ENCODE measurements around the gene NLGN1. TPM values are rescaled to one million over a fixed set of nuclear protein-coding genes. Genes with fewer than 3 reads are reported as not detected.

Gene NLGN1
- polyA plus RNA-seq, 1 donor from 2014 or later: 2.7 TPM

DNA sequence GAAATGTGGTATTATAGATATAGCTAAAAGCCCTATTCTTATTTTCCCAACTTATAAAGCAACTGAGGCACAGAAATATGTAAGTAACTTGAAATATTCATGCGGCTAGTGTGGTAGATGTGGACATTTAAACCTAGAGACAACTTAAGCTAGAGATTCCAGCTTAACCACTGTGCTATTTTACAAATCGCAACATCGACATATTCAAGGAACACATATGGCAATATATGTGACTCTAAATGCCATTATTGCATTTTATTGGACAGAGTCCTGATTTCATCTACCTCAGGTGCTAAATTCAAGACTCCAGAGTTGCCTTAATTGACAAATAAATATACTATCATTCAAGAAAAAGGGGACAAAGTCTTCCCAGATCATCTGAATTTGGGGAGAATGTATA lies 442.3 kb downstream of the NLGN1 start:
- Histone ChIP-seq H2AFZ (ENCODE audit: low read depth, low read length) (no peak overlapping the region), H3K9me3 (ENCODE audit: low read length) (no peaks in the 10 kb centered on the region), H3K27me3 (ENCODE audit: insufficient read depth, low read depth, low read length) (no peaks in the 10 kb centered on the region), H3K36me3 (ENCODE audit: insufficient read depth, low read length) (no peaks in the 10 kb centered on the region), H3F3A (ENCODE audit: insufficient read depth, low read length, poor library complexity, severe bottlenecking) (no peaks in the 10 kb centered on the region), H3K27ac (ENCODE audit: low read length) (no peak overlapping the region), H3K4me2 (ENCODE audit: low read length) (no peak overlapping the region), H3K79me2 (replicated peaks; ENCODE audit: insufficient read depth, low read length) (no peaks in the 10 kb centered on the region), H3K9me2 (ENCODE audit: insufficient read depth, low read length) (no peaks in the 10 kb centered on the region), H4K20me1 (ENCODE audit: insufficient read depth) (no peaks in the 10 kb centered on the region), H3K9ac (ENCODE audit: low read length) (no peak overlapping the region), H3K4me3 (ENCODE audit: low read length) (no peak overlapping the region)
- TF ChIP-seq SMC3 (conservative IDR thresholded peaks at IDR 0.05; ENCODE audit: poor library complexity) (no peak), EP300 (conservative IDR thresholded peaks at IDR 0.05; ENCODE audit: poor library complexity, severe bottlenecking) (no peak), MXI1 (conservative IDR thresholded peaks at IDR 0.05; ENCODE audit: poor library complexity, severe bottlenecking) (no peak), TAF1 (IDR thresholded peaks at IDR 0.05; ENCODE audit: low read depth) (no peak), RAD21 (conservative IDR thresholded peaks at IDR 0.05) (no peak), EZH2 (IDR thresholded peaks at IDR 0.05; ENCODE audit: borderline replicate concordance, insufficient read depth, low read length, poor library complexity, severe bottlenecking) (no peak), POLR2AphosphoS5 (IDR thresholded peaks at IDR 0.05) (no peak), REST (IDR thresholded peaks at IDR 0.05; ENCODE audit: borderline replicate concordance) (no peak)
- TF ChIP-seq, protein P1, sequence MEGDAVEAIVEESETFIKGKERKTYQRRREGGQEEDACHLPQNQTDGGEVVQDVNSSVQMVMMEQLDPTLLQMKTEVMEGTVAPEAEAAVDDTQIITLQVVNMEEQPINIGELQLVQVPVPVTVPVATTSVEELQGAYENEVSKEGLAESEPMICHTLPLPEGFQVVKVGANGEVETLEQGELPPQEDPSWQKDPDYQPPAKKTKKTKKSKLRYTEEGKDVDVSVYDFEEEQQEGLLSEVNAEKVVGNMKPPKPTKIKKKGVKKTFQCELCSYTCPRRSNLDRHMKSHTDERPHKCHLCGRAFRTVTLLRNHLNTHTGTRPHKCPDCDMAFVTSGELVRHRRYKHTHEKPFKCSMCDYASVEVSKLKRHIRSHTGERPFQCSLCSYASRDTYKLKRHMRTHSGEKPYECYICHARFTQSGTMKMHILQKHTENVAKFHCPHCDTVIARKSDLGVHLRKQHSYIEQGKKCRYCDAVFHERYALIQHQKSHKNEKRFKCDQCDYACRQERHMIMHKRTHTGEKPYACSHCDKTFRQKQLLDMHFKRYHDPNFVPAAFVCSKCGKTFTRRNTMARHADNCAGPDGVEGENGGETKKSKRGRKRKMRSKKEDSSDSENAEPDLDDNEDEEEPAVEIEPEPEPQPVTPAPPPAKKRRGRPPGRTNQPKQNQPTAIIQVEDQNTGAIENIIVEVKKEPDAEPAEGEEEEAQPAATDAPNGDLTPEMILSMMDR (IDR thresholded peaks at IDR 0.05; ENCODE audit: poor library complexity, severe bottlenecking): no peak

DNA sequence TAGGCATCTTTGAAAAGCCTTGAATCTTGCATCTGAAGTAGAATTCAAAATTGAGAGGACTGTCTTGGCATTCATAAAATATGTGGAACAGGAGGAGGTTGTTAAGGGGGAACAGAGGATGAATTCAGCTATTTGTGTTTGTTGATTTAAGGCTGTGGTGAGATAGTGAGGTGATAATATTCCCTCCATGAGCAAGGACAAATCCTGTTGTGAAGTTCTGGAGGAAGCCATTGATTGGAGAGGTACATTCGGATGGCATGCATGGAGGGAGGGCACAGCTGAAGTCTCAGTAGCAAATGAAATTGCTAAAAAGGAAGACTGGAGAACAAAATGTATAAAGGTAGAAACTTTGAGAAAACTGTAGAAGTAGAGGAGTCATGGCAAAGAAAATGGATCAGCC lies 443.8 kb downstream of the NLGN1 start:
- Histone ChIP-seq H3K9me3 (ENCODE audit: low read length) (no peaks in the 10 kb centered on the region), H3K27ac (ENCODE audit: low read length) (no peak overlapping the region), H3K4me2 (ENCODE audit: low read length) (no peak overlapping the region), H3F3A (ENCODE audit: insufficient read depth, low read length, poor library complexity, severe bottlenecking) (no peaks in the 10 kb centered on the region), H3K9me2 (ENCODE audit: insufficient read depth, low read length) (no peaks in the 10 kb centered on the region), H3K9ac (ENCODE audit: low read length) (no peak overlapping the region), H3K79me2 (replicated peaks; ENCODE audit: insufficient read depth, low read length) (no peaks in the 10 kb centered on the region), H3K4me3 (ENCODE audit: low read length) (no peak overlapping the region), H3K27me3 (ENCODE audit: insufficient read depth, low read depth, low read length) (no peaks in the 10 kb centered on the region), H4K20me1 (ENCODE audit: insufficient read depth) (no peaks in the 10 kb centered on the region), H2AFZ (ENCODE audit: low read depth, low read length) (no peak overlapping the region), H3K36me3 (ENCODE audit: insufficient read depth, low read length) (no peaks in the 10 kb centered on the region)
- TF ChIP-seq RAD21 (conservative IDR thresholded peaks at IDR 0.05) (no peak), TAF1 (IDR thresholded peaks at IDR 0.05; ENCODE audit: low read depth) (no peak), SMC3 (conservative IDR thresholded peaks at IDR 0.05; ENCODE audit: poor library complexity) (no peak)

GRCh38 chr3:173843060-173843459 lies 445.5 kb downstream of the NLGN1 start:
- Histone ChIP-seq H3K9ac (ENCODE audit: low read length) (no peak overlapping the region), H3K4me3 (ENCODE audit: low read length) (no peak overlapping the region), H3K9me3 (ENCODE audit: low read length) (no peaks in the 10 kb centered on the region), H3K9me2 (ENCODE audit: insufficient read depth, low read length) (no peaks in the 10 kb centered on the region), H3F3A (ENCODE audit: insufficient read depth, low read length, poor library complexity, severe bottlenecking) (no peaks in the 10 kb centered on the region), H4K20me1 (ENCODE audit: insufficient read depth) (no peaks in the 10 kb centered on the region), H3K27ac (ENCODE audit: low read length) (no peak overlapping the region), H3K36me3 (ENCODE audit: insufficient read depth, low read length) (no peaks in the 10 kb centered on the region), H3K4me2 (ENCODE audit: low read length) (no peak overlapping the region), H3K79me2 (replicated peaks; ENCODE audit: insufficient read depth, low read length) (no peaks in the 10 kb centered on the region), H3K27me3 (ENCODE audit: insufficient read depth, low read depth, low read length) (no peaks in the 10 kb centered on the region), H2AFZ (ENCODE audit: low read depth, low read length) (no peak overlapping the region)
- TF ChIP-seq REST (IDR thresholded peaks at IDR 0.05; ENCODE audit: borderline replicate concordance) (no peak), RAD21 (conservative IDR thresholded peaks at IDR 0.05) (no peak), EP300 (conservative IDR thresholded peaks at IDR 0.05; ENCODE audit: poor library complexity, severe bottlenecking) (no peak), MXI1 (conservative IDR thresholded peaks at IDR 0.05; ENCODE audit: poor library complexity, severe bottlenecking) (no peak), TAF1 (IDR thresholded peaks at IDR 0.05; ENCODE audit: low read depth) (no peak), EZH2 (IDR thresholded peaks at IDR 0.05; ENCODE audit: borderline replicate concordance, insufficient read depth, low read length, poor library complexity, severe bottlenecking) (no peak), POLR2AphosphoS5 (IDR thresholded peaks at IDR 0.05) (no peak), SMC3 (conservative IDR thresholded peaks at IDR 0.05; ENCODE audit: poor library complexity) (no peak)
- TF ChIP-seq, protein P1 (IDR thresholded peaks at IDR 0.05; ENCODE audit: poor library complexity, severe bottlenecking): no peak

Measured in neural cell (in vitro differentiated cells).